Suprapubic skin (tissue), 4 donors: ENCODE data around the gene ARHGAP6. TPM values are rescaled to one million over a fixed set of nuclear protein-coding genes. Genes with fewer than 3 reads are reported as not detected.
"Not testable (repeated sequence)": the region's sequence is repeated elsewhere in the genome, so short reads cannot be mapped to it uniquely, and the experiment has no call there.

Experiments
- DNase-seq, 2 donors: peaks; one replicate each; pipeline ENCODE4 v3.0.0-alpha.2; 2019; ENCODE audit warnings: low spot score in 2 of 2
- H3K27ac ChIP-seq: fragments of 200-600 bp; sonication (generic); one replicate; pipeline ENCODE4 v1.5.1; 2019
- H3K27me3 ChIP-seq: fragments of 200-600 bp; sonication (generic); one replicate; pipeline ENCODE4 v1.5.1; 2019
- H3K36me3 ChIP-seq: fragments of 200-600 bp; sonication (generic); one replicate; pipeline ENCODE4 v1.5.1; 2019
- H3K4me1 ChIP-seq: fragments of 200-600 bp; sonication (generic); one replicate; pipeline ENCODE4 v1.5.1; 2019
- H3K4me3 ChIP-seq: fragments of 200-600 bp; sonication (generic); one replicate; pipeline ENCODE4 v1.5.1; 2019; ENCODE audit warnings: mild to moderate bottlenecking
- H3K9me3 ChIP-seq: fragments of 200-600 bp; sonication (generic); one replicate; pipeline ENCODE4 v1.5.1; 2019
- CTCF ChIP-seq, 2 donors: fragments of 200-600 bp in 1 of 2; fragments of 450-650 bp in 1 of 2; sonication (generic) in 1 of 2; IDR thresholded peaks; one replicate each; pipeline ENCODE4 v1.5.1; 2016 to 2019; ENCODE audit warnings: antibody characterized with exemption in 2 of 2, mild to moderate bottlenecking in 1 of 2, moderate library complexity in 1 of 2
- EP300 ChIP-seq: sonication (generic); formaldehyde crosslinking; IDR thresholded peaks from one replicate; pipeline ENCODE4 v1.6.1; 2017; ENCODE audit warnings: antibody characterized with exemption
- POLR2A ChIP-seq, 2 donors: fragments of 450-650 bp; IDR thresholded peaks; one replicate each; pipeline ENCODE4 v1.6.1; 2017; ENCODE audit warnings: antibody characterized with exemption in 2 of 2, mild to moderate bottlenecking in 2 of 2, moderate library complexity in 2 of 2
- POLR2AphosphoS5 ChIP-seq, 3 donors: sonication (generic); formaldehyde crosslinking; IDR thresholded peaks; one replicate each; pipeline ENCODE4 v1.6.1; 2017; ENCODE audit warnings: antibody characterized with exemption in 3 of 3
- WGBS: methylation state at CpG from one replicate; pipeline ENCODE4 v1.1.5; 2018; 5-methylcytosine and 5-hydroxymethylcytosine counted together
- total RNA-seq, 4 donors: library from RNA; depleted of rRNA; stranded (reverse); fragments of >200 nt; gene quantifications; one replicate each; pipeline ENCODE4 v1.1.0, GENCODE V29; 2016

The ARHGAP6 gene
- total RNA-seq, 4 donors from 2014 or later: 1.6 to 6.7 (median 3.1) TPM

- WGBS: 41% methylated on average over 2 of the region's 2 CpGs
- Histone ChIP-seq H3K4me3 (no peak overlapping the region), H3K27me3 (no peaks in the 10 kb centered on the region), H3K36me3 (no peaks in the 10 kb centered on the region), H3K4me1 (no peaks in the 10 kb centered on the region), H3K27ac (no peak overlapping the region), H3K9me3 (no peaks in the 10 kb centered on the region)
- no peak for DNase-seq
- no peak for TF ChIP-seq CTCF (IDR thresholded peaks at IDR 0.05)
- TF ChIP-seq POLR2AphosphoS5 (IDR thresholded peaks at IDR 0.05): no peak
- no peak for TF ChIP-seq POLR2A (IDR thresholded peaks at IDR 0.05)
- TF ChIP-seq EP300: no peak
Measured at GRCh38 chrX:11135564-11136185, 530.0 kb downstream of the ARHGAP6 start.

DNA sequence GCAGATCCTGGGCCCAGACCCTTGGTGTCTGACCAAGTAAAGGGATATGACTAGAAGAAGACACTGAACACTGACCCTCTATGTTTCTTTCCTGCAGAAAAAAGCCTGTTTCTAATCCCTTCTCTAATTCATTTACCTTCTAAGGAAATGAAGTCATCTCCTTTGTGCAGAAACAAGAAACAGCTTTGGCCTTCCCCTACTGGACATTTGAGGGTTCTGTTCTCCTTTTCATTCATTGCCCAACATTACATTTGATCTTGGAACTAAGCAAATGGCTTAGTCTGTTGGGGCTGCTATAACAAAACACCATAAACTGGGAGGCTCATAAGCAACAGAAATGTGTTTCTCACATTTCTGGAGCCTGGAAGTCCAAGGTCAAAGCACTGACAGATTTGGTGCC lies 534.6 kb downstream of the ARHGAP6 start:
- TF ChIP-seq POLR2A (IDR thresholded peaks at IDR 0.05): no peak
- TF ChIP-seq CTCF (IDR thresholded peaks at IDR 0.05): no peak
- no peak for TF ChIP-seq POLR2AphosphoS5 (IDR thresholded peaks at IDR 0.05)
- Histone ChIP-seq H3K27ac (no peak overlapping the region), H3K27me3 (no peaks in the 10 kb centered on the region), H3K9me3 (no peaks in the 10 kb centered on the region), H3K4me1 (no peaks in the 10 kb centered on the region), H3K4me3 (no peak overlapping the region), H3K36me3 (no peaks in the 10 kb centered on the region)
- no peak for DNase-seq

DNA sequence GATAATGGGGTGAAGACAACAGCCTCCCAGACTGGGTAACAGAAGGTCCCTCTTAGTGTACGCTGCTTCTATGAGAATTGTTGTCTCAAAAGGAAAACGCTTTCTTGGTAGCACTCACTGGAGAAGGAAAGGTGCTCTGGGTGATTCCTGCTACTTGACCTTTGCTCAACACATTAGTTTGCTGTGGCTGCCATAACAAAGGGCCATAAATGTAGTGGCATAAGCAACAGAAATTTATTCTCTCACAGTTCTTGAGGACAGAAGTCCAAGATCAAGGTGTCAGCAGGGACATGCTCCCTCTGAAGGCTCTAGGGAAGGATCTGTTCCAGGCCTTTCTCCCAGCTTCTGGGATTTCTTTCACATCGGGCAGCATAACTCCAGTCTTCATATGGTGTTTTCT lies 535.6 kb downstream of the ARHGAP6 start:
- 75% methylated on average over 3 of the region's 3 CpGs for WGBS

DNA sequence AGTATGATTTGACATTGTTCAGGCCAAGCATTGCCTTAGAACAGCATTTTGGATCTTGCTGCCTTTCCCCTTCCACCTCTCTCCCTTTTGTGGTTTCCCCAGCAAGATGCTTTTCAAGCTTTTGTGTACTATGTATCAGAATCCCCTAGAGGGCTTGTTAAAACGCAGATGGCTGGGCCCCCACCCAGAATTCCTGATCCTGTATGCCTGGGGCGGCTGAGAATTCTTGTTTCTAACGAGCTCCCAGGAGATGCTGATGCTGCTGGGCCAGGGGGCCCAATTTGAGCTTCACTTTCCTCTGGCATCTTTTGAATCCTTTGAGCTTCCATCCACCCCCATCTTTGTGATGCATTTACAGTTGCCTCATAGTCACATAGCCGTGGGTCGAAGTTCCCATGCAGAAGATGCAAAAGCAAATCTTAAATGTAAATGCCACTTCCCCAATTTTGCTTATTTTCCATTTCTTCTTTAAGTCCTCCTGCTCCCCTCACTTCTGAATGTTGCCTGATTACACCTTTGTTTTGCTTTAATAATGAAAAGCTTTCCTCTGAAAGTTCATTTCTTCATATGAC lies 536.1 kb downstream of the ARHGAP6 start:
- Histone ChIP-seq H3K36me3 (no peaks in the 10 kb centered on the region), H3K27me3 (no peaks in the 10 kb centered on the region), H3K4me1 (no peaks in the 10 kb centered on the region), H3K4me3 (no peak overlapping the region), H3K9me3 (no peaks in the 10 kb centered on the region), H3K27ac (no peak overlapping the region)
- DNase-seq: no peak
- 52% methylated on average over 5 of the region's 5 CpGs for WGBS
- TF ChIP-seq EP300: no peak
- TF ChIP-seq CTCF (IDR thresholded peaks at IDR 0.05): no peak
- TF ChIP-seq POLR2AphosphoS5 (IDR thresholded peaks at IDR 0.05): no peak
- no peak for TF ChIP-seq POLR2A (IDR thresholded peaks at IDR 0.05)

More for the DNA sequence above, 535.6 kb downstream of the ARHGAP6 start:
- H3K4me3 ChIP-seq: no peak overlapping the region
- no peaks in the 10 kb centered on the region for H3K27me3 ChIP-seq
- H3K9me3 ChIP-seq: no peaks in the 10 kb centered on the region
- H3K27ac ChIP-seq: no peak overlapping the region
- no peaks in the 10 kb centered on the region for H3K36me3 ChIP-seq
- DNase-seq: no peak
- no peaks in the 10 kb centered on the region for H3K4me1 ChIP-seq
- TF ChIP-seq EP300: no peak

DNA sequence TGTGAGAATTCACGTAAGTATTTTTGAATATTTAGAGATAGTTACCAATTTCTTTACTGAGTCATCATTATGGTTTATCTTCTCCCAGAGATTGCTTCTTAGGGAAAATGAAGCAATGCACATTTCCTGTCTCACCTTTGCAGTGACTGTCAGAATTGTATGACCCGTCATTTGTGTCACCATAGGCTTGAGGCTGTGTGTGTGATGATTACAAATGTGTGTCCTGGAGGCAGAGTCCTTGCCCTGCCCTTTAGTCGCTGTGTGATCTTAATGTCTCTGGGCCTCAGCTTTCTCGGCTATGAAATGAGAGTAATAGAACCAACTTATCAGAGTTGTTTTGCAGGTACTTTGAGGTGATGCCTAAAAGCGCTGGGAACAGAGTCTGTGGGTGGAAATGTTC lies 540.7 kb downstream of the ARHGAP6 start:
- no peaks in the 10 kb centered on the region for H3K27me3 ChIP-seq
- no peaks in the 10 kb centered on the region for H3K4me1 ChIP-seq
- no peak for DNase-seq
- no peak overlapping the region for H3K4me3 ChIP-seq
- no peaks in the 10 kb centered on the region for H3K9me3 ChIP-seq
- TF ChIP-seq POLR2AphosphoS5 (IDR thresholded peaks at IDR 0.05) (no peak), CTCF (IDR thresholded peaks at IDR 0.05) (no peak), EP300 (no peak), POLR2A (IDR thresholded peaks at IDR 0.05) (no peak)
- H3K27ac ChIP-seq: no peak overlapping the region
- WGBS: 71% methylated on average over 5 of the region's 5 CpGs
- peaks cover 14% of the 10 kb centered on the region for H3K36me3 ChIP-seq

DNA sequence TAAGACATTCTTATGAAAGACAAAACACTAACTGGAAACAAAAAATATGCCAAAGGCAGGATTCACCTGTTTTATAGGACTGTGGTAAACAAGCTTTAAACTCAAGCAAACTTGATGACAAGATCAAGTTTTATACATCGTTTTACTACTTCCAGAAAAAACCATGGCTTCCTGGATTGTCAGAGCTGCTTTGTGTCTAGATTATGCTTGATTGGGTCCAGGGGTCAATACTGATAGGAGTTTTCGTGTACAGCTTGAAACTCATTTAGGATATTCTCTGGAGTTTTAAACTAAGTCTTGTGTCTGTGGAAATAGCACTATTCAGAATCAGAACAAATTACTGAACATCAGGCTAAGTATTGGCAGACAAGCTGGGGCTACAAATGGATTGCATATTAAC lies 541.6 kb downstream of the ARHGAP6 start:
- Histone ChIP-seq H3K27me3 (no peaks in the 10 kb centered on the region), H3K4me1 (no peaks in the 10 kb centered on the region), H3K4me3 (no peak overlapping the region), H3K27ac (no peak overlapping the region), H3K9me3 (no peaks in the 10 kb centered on the region), H3K36me3 (peaks cover 14% of the 10 kb centered on the region)
- WGBS: 48% methylated on average over 2 of the region's 2 CpGs
- no peak for DNase-seq
- TF ChIP-seq CTCF (IDR thresholded peaks at IDR 0.05): no peak
- no peak for TF ChIP-seq EP300
- no peak for TF ChIP-seq POLR2AphosphoS5 (IDR thresholded peaks at IDR 0.05)
- TF ChIP-seq POLR2A (IDR thresholded peaks at IDR 0.05): no peak

- H3K4me3 ChIP-seq, H3K4me1 ChIP-seq, H3K27me3 ChIP-seq, H3K27ac ChIP-seq, H3K9me3 ChIP-seq, DNase-seq: not testable (repeated sequence)
- peaks cover 22% of the 10 kb centered on the region for H3K36me3 ChIP-seq
- 89% methylated on average over 6 of the region's 6 CpGs for WGBS
Measured at GRCh38 chrX:11123087-11123486, 542.6 kb downstream of the ARHGAP6 start.
